B cell (primary cell): Measurements from ENCODE around the gene GRIA3. TPM values are rescaled to one million over a fixed set of nuclear protein-coding genes. Genes with fewer than 3 reads are reported as not detected.

Experiments used
- ATAC-seq: fragments of 200-7000 bp; cut with Tn5 transposase; one replicate; pipeline ENCODE4 v1.10.0; 2021; ENCODE audit warnings: low read depth, mild to moderate bottlenecking, moderate number of reproducible peaks, moderate library complexity
- CTCF ChIA-PET: fragments of 350-600 bp; sonication (Branson Sonifier 250); formaldehyde crosslinking; loops from one replicate; lab custom pipeline; 2021; ENCODE audit warnings: antibody characterized with exemption, inconsistent platforms; lab: Charles Lee
- POLR2A ChIA-PET: fragments of 350-600 bp; sonication (Branson Sonifier 250); formaldehyde crosslinking; loops from one replicate; lab custom pipeline; 2021; ENCODE audit warnings: antibody characterized with exemption; lab: Charles Lee
- DNase-seq: peaks from one replicate; pipeline ENCODE4 v3.0.0; 2013
- H2AFZ ChIP-seq: 2 replicates; pipeline ENCODE4 v1.6.1; 2012; ENCODE audit warnings: mild to moderate bottlenecking, low read depth, low read length; ENCODE audit not compliant: insufficient read depth, poor library complexity, severe bottlenecking
- H3K27ac ChIP-seq, 2 donors: 1 replicate in 1 of 2; 2 replicates in 1 of 2; pipeline ENCODE4 v1.5.1; 2012 to 2013; ENCODE audit warnings: low read length in 2 of 2, mild to moderate bottlenecking in 2 of 2, moderate library complexity in 1 of 2
- H3K27me3 ChIP-seq, 4 experiments: fragments of 200-600 bp in 1 of 4; sonication (generic) in 1 of 4; replicated peaks in 1 of 4; 1 replicate in 2 of 4; 2 replicates in 2 of 4; pipeline versions ENCODE4 v1.6.1 to v1.7.0; 2013 to 2016; ENCODE audit warnings: low read length in 3 of 4, mild to moderate bottlenecking in 2 of 4, mixed read lengths in 1 of 4, moderate library complexity in 1 of 4; ENCODE audit not compliant: insufficient read depth in 4 of 4, control insufficient read depth in 3 of 4; ENCODE audit errors: control extremely low read depth in 1 of 4
- H3K36me3 ChIP-seq, 2 experiments: replicated peaks in 1 of 2; 1 replicate in 1 of 2; 2 replicates in 1 of 2; pipeline versions ENCODE4 v1.6.1 to v1.7.1; 2013; ENCODE audit warnings: low read length in 1 of 2; ENCODE audit not compliant: insufficient read depth in 2 of 2, control insufficient read depth in 1 of 2; ENCODE audit errors: control extremely low read depth in 1 of 2, extremely low read depth in 1 of 2
- H3K4me1 ChIP-seq, 2 donors: fragments of 200-600 bp in 1 of 2; sonication (generic) in 1 of 2; 1 replicate in 1 of 2; 2 replicates in 1 of 2; pipeline versions ENCODE4 v1.5.1 to v1.6.1; 2013 to 2017; ENCODE audit warnings: low read length in 2 of 2; ENCODE audit not compliant: control insufficient read depth in 2 of 2, insufficient read depth in 2 of 2
- H3K4me2 ChIP-seq: replicated peaks from 2 replicates; pipeline ENCODE3; 2012; ENCODE audit warnings: mild to moderate bottlenecking, low read depth, low read length; ENCODE audit not compliant: poor library complexity, severe bottlenecking
- H3K4me3 ChIP-seq, 5 experiments: fragments of 200-600 bp in 1 of 5; sonication (generic) in 1 of 5; 1 replicate in 3 of 5; 2 replicates in 2 of 5; pipeline versions ENCODE4 v1.5.1 to v1.7.0; 2011 to 2016; ENCODE audit warnings: low read length in 4 of 5, mild to moderate bottlenecking in 4 of 5, low read depth in 2 of 5, control low read depth in 1 of 5, moderate library complexity in 1 of 5; ENCODE audit not compliant: insufficient read depth in 1 of 5; ENCODE audit errors: control extremely low read depth in 1 of 5, extremely low read depth in 1 of 5
- H3K79me2 ChIP-seq: fragments of 200-600 bp; sonication (generic); one replicate; pipeline ENCODE4 v1.6.0; 2016; ENCODE audit warnings: low read length; ENCODE audit not compliant: control insufficient read depth, insufficient read depth
- H3K9ac ChIP-seq: fragments of 200-600 bp; sonication (generic); 2 replicates; pipeline ENCODE4 v1.6.1; 2017; ENCODE audit warnings: mild to moderate bottlenecking, low read length, moderate library complexity
- H3K9me3 ChIP-seq, 3 donors: one replicate each; pipeline versions ENCODE4 v1.6.1 to v1.7.1; 2013; ENCODE audit warnings: low read length in 2 of 3; ENCODE audit not compliant: control insufficient read depth in 2 of 3, insufficient read depth in 1 of 3; ENCODE audit errors: control extremely low read depth in 1 of 3
- H4K20me1 ChIP-seq: 2 replicates; pipeline ENCODE4 v1.6.0; 2012; ENCODE audit warnings: mild to moderate bottlenecking, low read length; ENCODE audit not compliant: insufficient read depth, control insufficient read depth, poor library complexity, severe bottlenecking
- H3K27ac Mint-ChIP-seq: one replicate; pipeline ENCODE4 v1.8.0; 2021; ENCODE audit warnings: mixed read lengths
- H3K27me3 Mint-ChIP-seq: one replicate; pipeline ENCODE4 v1.8.0; 2021; ENCODE audit warnings: mixed read lengths
- H3K4me1 Mint-ChIP-seq: one replicate; pipeline ENCODE4 v1.8.0; 2021; ENCODE audit warnings: mixed read lengths
- H3K4me3 Mint-ChIP-seq: one replicate; pipeline ENCODE4 v1.8.0; 2021; ENCODE audit warnings: mixed read lengths
- H3K9me3 Mint-ChIP-seq: one replicate; pipeline ENCODE4 v1.8.0; 2022; ENCODE audit warnings: mixed read lengths; ENCODE audit not compliant: insufficient read depth
- WGBS: methylation state at CpG from one replicate; pipeline ENCODE4 v1.1.5; 2013; ENCODE audit warnings: missing lambda C conversion rate; ENCODE audit not compliant: insufficient coverage; 5-methylcytosine and 5-hydroxymethylcytosine counted together
- intact Hi-C: fragments of 100-400 bp; cut with micrococcal nuclease; formaldehyde crosslinking; loops from one replicate; pipeline ENCODE4 v1.10.0; 2022
- polyA plus RNA-seq: library from polyadenylated mRNA; depleted of rRNA; stranded (reverse); fragments of >200 nt; gene quantifications from 2 replicates; pipeline ENCODE4 v1.2.3, GENCODE V29; 2012
- total RNA-seq, 2 donors: library from RNA; stranded (reverse); fragments of 120-200 nt in 1 of 2; gene quantifications; 1 replicate in 1 of 2; 2 replicates in 1 of 2; pipeline versions ENCODE4 v1.2.3 to v1.2.4, GENCODE V29; 2013 to 2022
- TF ChIP-seq, protein P1 (sequence below): fragments of 200-600 bp; IDR thresholded peaks from one replicate; pipeline ENCODE4 v1.8.0; 2022; ENCODE audit warnings: antibody characterized with exemption, mild to moderate bottlenecking

Gene GRIA3
- total and polyA plus RNA-seq, 2 donors (not counting 1 experiment from before 2014, with no cell fraction given): not detected

DNA sequence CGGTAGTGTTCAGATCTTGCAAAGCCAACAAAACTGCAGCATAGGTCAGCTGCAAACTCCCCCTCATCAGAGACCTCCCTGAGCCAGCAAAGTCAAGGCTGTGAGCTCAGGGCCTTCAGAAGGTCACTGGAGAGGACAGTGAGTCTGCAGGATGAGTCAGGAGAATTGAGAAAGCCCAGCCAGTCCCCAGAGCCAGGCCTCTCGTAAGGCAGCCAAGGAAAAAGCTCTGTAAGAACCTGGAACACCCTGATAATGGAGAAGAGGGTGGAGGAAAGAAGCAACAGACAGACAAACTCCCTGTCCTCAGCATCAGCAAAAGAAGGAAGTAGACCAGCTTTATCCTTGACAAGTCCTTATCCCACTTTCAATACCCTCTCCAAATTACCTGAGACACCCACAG, 33.0 kb downstream of the GRIA3 start:
- Histone ChIP-seq H3K4me3 (no peak overlapping the region), H3K27me3 (no peaks in the 10 kb centered on the region), H3K36me3 (no peaks in the 10 kb centered on the region), H3K4me2 (no peak overlapping the region), H3K79me2 (no peaks in the 10 kb centered on the region), H3K27ac (no peak overlapping the region), H3K4me1 (no peaks in the 10 kb centered on the region), H2AFZ (no peak overlapping the region), H3K9me3 (no peaks in the 10 kb centered on the region), H4K20me1 (no peaks in the 10 kb centered on the region), H3K9ac (no peak overlapping the region)
- POLR2A ChIA-PET: no interaction called here
- CTCF ChIA-PET: no interaction called here
- no peaks in the 10 kb centered on the region for H3K9me3 Mint-ChIP-seq
- ATAC-seq (no peak), DNase-seq (no peak)
- no peak overlapping the region for H3K4me3 Mint-ChIP-seq
- H3K27ac Mint-ChIP-seq: no peak overlapping the region
- H3K4me1 Mint-ChIP-seq: no peaks in the 10 kb centered on the region
- H3K27me3 Mint-ChIP-seq: no peaks in the 10 kb centered on the region
- no CpG with 5 or more reads among the region's 2 CpGs for WGBS
- intact Hi-C loops: no loop called here
- TF ChIP-seq, protein P1, sequence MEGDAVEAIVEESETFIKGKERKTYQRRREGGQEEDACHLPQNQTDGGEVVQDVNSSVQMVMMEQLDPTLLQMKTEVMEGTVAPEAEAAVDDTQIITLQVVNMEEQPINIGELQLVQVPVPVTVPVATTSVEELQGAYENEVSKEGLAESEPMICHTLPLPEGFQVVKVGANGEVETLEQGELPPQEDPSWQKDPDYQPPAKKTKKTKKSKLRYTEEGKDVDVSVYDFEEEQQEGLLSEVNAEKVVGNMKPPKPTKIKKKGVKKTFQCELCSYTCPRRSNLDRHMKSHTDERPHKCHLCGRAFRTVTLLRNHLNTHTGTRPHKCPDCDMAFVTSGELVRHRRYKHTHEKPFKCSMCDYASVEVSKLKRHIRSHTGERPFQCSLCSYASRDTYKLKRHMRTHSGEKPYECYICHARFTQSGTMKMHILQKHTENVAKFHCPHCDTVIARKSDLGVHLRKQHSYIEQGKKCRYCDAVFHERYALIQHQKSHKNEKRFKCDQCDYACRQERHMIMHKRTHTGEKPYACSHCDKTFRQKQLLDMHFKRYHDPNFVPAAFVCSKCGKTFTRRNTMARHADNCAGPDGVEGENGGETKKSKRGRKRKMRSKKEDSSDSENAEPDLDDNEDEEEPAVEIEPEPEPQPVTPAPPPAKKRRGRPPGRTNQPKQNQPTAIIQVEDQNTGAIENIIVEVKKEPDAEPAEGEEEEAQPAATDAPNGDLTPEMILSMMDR: no peak

DNA sequence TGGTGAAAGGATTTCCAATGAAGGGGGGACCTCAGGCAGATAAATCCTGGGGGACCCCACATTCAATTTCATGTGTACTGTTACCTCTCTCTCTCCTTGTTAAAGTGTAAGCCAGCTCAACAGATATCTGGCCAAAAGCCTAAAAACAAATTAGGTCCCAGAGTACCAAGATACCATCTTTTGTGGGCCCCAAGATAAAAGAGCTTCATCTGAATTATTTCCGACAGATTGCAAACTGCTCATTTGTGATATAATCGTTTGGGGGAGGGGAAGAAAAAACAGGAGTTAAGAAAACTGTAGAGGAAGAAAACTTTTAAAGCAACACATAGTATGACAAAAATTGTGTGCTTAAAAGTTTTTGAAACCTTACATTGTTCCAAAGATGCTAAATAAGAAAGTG, 33.6 kb downstream of the GRIA3 start:
- Mint-ChIP-seq H3K4me1 (no peaks in the 10 kb centered on the region), H3K9me3 (no peaks in the 10 kb centered on the region), H3K27ac (no peak overlapping the region), H3K27me3 (no peaks in the 10 kb centered on the region), H3K4me3 (no peak overlapping the region)
- no peak overlapping the region for H3K4me2 ChIP-seq
- whole genome bisulfite sequencing: no CpG with 5 or more reads among the region's 2 CpGs
- ChIA-PET CTCF (no interaction called here), POLR2A (no interaction called here)
- DNase-seq: no peak
- no peak overlapping the region for H3K4me3 ChIP-seq
- H3K27ac ChIP-seq: no peak overlapping the region
- no peak overlapping the region for H3K9ac ChIP-seq
- TF ChIP-seq, protein P1: no peak
- H3K36me3 ChIP-seq: no peaks in the 10 kb centered on the region
- H3K27me3 ChIP-seq: no peaks in the 10 kb centered on the region
- no peaks in the 10 kb centered on the region for H4K20me1 ChIP-seq
- ATAC-seq: no peak
- no peaks in the 10 kb centered on the region for H3K79me2 ChIP-seq
- H3K4me1 ChIP-seq: no peaks in the 10 kb centered on the region
- no peaks in the 10 kb centered on the region for H3K9me3 ChIP-seq
- intact Hi-C loops: no loop called here
- H2AFZ ChIP-seq: no peak overlapping the region
